Neural progenitor cell (in vitro differentiated cells): ENCODE measurements around the gene PFDN1.

Experiments used
- EZH2 ChIP-seq: fragments of 200-600 bp; sonication (generic); IDR thresholded peaks from 2 replicates; pipeline ENCODE4 v1.6.1; 2017; ENCODE audit warnings: antibody characterized with exemption, mild to moderate bottlenecking, moderate library complexity
- TF ChIP-seq, protein P1 (sequence below): fragments of 200-600 bp; sonication (generic); IDR thresholded peaks from 2 replicates; pipeline ENCODE4 v1.5.1; 2017; ENCODE audit warnings: antibody characterized with exemption, mild to moderate bottlenecking

GRCh38 chr5:140239461-140239860 lies 63.4 kb downstream of the PFDN1 start:
- TF ChIP-seq, protein P1, sequence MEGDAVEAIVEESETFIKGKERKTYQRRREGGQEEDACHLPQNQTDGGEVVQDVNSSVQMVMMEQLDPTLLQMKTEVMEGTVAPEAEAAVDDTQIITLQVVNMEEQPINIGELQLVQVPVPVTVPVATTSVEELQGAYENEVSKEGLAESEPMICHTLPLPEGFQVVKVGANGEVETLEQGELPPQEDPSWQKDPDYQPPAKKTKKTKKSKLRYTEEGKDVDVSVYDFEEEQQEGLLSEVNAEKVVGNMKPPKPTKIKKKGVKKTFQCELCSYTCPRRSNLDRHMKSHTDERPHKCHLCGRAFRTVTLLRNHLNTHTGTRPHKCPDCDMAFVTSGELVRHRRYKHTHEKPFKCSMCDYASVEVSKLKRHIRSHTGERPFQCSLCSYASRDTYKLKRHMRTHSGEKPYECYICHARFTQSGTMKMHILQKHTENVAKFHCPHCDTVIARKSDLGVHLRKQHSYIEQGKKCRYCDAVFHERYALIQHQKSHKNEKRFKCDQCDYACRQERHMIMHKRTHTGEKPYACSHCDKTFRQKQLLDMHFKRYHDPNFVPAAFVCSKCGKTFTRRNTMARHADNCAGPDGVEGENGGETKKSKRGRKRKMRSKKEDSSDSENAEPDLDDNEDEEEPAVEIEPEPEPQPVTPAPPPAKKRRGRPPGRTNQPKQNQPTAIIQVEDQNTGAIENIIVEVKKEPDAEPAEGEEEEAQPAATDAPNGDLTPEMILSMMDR: no peak
- TF ChIP-seq EZH2: no peak
